ENCODE results near the gene CCDC148. TPM values are rescaled to one million over a fixed set of nuclear protein-coding genes. Genes with fewer than 3 reads are reported as not detected.

Gene CCDC148
- total and polyA plus RNA-seq, 2 experiments from 2014 or later = 1.2 to 1.8 TPM

DNA sequence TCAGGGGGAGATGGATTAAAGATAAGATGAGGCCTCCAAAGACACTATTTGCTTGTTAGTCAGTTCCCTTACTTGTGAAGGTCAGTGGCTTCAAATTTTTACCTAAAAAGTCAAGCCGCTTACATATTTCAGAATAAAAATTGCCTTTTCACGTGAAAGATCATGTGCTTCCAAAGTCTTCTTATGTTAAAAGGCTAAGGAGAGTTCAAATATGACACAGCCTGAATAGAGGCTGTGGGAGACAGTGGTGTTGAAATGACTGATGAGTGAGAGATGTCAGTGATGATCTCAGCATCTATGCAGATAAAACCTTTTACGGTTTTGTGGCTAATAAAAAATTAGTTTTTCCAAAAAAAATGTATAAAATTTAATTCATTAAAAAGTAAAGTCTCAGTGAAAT is 314.4 kb downstream of the CCDC148 start (continued):
- no peak for TF ChIP-seq ZNF462 (CRISPR knock-in tag; IDR thresholded peaks at IDR 0.05)
- no peak for TF ChIP-seq JUNB (IDR thresholded peaks at IDR 0.05; ENCODE audit: unreplicated experiment)
- TF ChIP-seq POLR2AphosphoS5 (IDR thresholded peaks at IDR 0.05; ENCODE audit: low read depth) = no peak

DNA sequence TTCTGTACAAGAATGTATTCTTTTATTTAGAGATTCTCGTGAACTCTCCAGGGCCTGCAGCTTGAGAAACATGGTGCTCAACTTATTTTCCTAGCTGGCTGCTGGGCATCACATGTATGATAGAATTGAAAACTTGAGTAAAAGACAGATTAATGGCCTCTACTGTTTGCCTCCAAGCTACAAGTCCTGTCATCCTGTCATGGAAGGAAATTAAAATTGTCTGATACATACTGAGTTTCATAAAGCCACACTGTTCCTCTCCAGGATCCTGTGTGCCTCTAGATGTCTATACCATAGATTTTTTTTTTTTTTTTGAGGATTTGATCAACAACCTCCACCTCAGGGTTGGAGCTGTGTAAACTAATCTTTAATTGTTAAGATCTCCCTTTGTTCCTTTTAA is 316.4 kb downstream of the CCDC148 start:
- no peak overlapping the region for H3K4me2 ChIP-seq
- no peak overlapping the region for H3K4me3 ChIP-seq
- DNase-seq (ENCODE audit: low spot score) (no peak), ATAC-seq (no peak)
- H3K27me3 ChIP-seq (ENCODE audit: insufficient read depth) = no peaks in the 10 kb centered on the region
- peaks cover 14% of the 10 kb centered on the region for H3K9me2 ChIP-seq (ENCODE audit: insufficient read depth)
- Mint-ChIP-seq H3K27me3 (ENCODE audit: insufficient read depth, low read depth, poor library complexity) (peaks cover under 1% of the 10 kb centered on the region), H3K4me1 (peaks cover 12% of the 10 kb centered on the region), H3K36me3 (ENCODE audit: low read depth) (no peaks in the 10 kb centered on the region), H3K4me3 (no peak overlapping the region), H3K27ac (no peak overlapping the region), H3K9me3 (no peaks in the 10 kb centered on the region)
- H2AFZ ChIP-seq = no peak overlapping the region
- no peaks in the 10 kb centered on the region for H3K79me2 ChIP-seq (replicated peaks; ENCODE audit: insufficient read depth)
- no peaks in the 10 kb centered on the region for H3F3A ChIP-seq (replicated peaks; ENCODE audit: low read depth)
- H3K36me3 ChIP-seq (ENCODE audit: insufficient read depth) = no peaks in the 10 kb centered on the region
- no peak for TF ChIP-seq EZH2phosphoT487 (IDR thresholded peaks at IDR 0.05; ENCODE audit: unreplicated experiment)
- no peak for TF ChIP-seq ZNF331 (CRISPR knock-in tag; IDR thresholded peaks at IDR 0.05; ENCODE audit: low read depth)
- no peak for TF ChIP-seq CREB1 (CRISPR knock-in tag; IDR thresholded peaks at IDR 0.05; ENCODE audit: low read depth)
- TF ChIP-seq STAT1 (IDR thresholded peaks at IDR 0.05; ENCODE audit: unreplicated experiment) = no peak
- TF ChIP-seq, protein P1, sequence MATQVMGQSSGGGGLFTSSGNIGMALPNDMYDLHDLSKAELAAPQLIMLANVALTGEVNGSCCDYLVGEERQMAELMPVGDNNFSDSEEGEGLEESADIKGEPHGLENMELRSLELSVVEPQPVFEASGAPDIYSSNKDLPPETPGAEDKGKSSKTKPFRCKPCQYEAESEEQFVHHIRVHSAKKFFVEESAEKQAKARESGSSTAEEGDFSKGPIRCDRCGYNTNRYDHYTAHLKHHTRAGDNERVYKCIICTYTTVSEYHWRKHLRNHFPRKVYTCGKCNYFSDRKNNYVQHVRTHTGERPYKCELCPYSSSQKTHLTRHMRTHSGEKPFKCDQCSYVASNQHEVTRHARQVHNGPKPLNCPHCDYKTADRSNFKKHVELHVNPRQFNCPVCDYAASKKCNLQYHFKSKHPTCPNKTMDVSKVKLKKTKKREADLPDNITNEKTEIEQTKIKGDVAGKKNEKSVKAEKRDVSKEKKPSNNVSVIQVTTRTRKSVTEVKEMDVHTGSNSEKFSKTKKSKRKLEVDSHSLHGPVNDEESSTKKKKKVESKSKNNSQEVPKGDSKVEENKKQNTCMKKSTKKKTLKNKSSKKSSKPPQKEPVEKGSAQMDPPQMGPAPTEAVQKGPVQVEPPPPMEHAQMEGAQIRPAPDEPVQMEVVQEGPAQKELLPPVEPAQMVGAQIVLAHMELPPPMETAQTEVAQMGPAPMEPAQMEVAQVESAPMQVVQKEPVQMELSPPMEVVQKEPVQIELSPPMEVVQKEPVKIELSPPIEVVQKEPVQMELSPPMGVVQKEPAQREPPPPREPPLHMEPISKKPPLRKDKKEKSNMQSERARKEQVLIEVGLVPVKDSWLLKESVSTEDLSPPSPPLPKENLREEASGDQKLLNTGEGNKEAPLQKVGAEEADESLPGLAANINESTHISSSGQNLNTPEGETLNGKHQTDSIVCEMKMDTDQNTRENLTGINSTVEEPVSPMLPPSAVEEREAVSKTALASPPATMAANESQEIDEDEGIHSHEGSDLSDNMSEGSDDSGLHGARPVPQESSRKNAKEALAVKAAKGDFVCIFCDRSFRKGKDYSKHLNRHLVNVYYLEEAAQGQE (IDR thresholded peaks at IDR 0.05; ENCODE audit: unreplicated experiment) = no peak
- no peak for TF ChIP-seq ETS1 (IDR thresholded peaks at IDR 0.05)
- no peak for TF ChIP-seq ZNF114 (CRISPR knock-in tag; IDR thresholded peaks at IDR 0.05)
- no peak for TF ChIP-seq EZH2 (IDR thresholded peaks at IDR 0.05; ENCODE audit: low read depth, unreplicated experiment)
- no peak for TF ChIP-seq NANOG (IDR thresholded peaks at IDR 0.05; ENCODE audit: borderline replicate concordance)
- no peaks in the 10 kb centered on the region for H4K20me1 ChIP-seq (replicated peaks; ENCODE audit: insufficient read depth)
- H3K27ac ChIP-seq (ENCODE audit: low read depth) = no peak overlapping the region
- no peaks in the 10 kb centered on the region for H3K4me1 ChIP-seq (ENCODE audit: insufficient read depth)

Measured in GM23338 (cell line).